OCI-LY3 (cell line): ENCODE results near the gene KCNH3.
A peak's percentile ranks its signal among the peaks of the same experiment; 100 is the strongest.

Experiments
- H2AFZ ChIP-seq: fragments of 200-600, 300-600 bp; shearing (Covaris generic); 2 replicates; pipeline ENCODE4 v1.6.0; 2014; ENCODE audit warnings: antibody characterized with exemption, low read depth, low read length
- H3K27ac ChIP-seq: fragments of 200-600, 300-600 bp; sonication (generic); 2 replicates; pipeline ENCODE4 v1.5.1; 2014; ENCODE audit warnings: mild to moderate bottlenecking, low read length, moderate library complexity, mixed read lengths
- H3K27me3 ChIP-seq: fragments of 200-600, 300-600 bp; sonication (generic); 2 replicates; pipeline ENCODE4 v1.6.1; 2014; ENCODE audit warnings: low read depth, low read length, mixed read lengths
- H3K36me3 ChIP-seq: fragments of 200-600, 300-600 bp; sonication (generic); replicated peaks from 2 replicates; pipeline ENCODE3; 2014; ENCODE audit warnings: low read depth, low read length, mixed read lengths
- H3K4me1 ChIP-seq: fragments of 300-600, 200-600 bp; sonication (generic); 2 replicates; pipeline ENCODE4 v1.6.1; 2014; ENCODE audit warnings: low read length, mixed read lengths
- H3K4me2 ChIP-seq: fragments of 200-600, 300-600 bp; sonication (generic); 2 replicates; pipeline ENCODE4 v1.6.1; 2014; ENCODE audit warnings: low read length, mixed read lengths
- H3K4me3 ChIP-seq: fragments of 300-600, 200-600 bp; sonication (generic); 2 replicates; pipeline ENCODE4 v1.5.1; 2014; ENCODE audit warnings: antibody characterized with exemption, mild to moderate bottlenecking, low read length, moderate library complexity
- H3K79me2 ChIP-seq: fragments of 300-600, 200-600 bp; shearing (Covaris generic); 2 replicates; pipeline ENCODE4 v1.6.1; 2014; ENCODE audit warnings: mild to moderate bottlenecking, low read length, mixed read lengths
- H3K9ac ChIP-seq: fragments of 300-600, 200-600 bp; shearing (Covaris generic); 2 replicates; pipeline ENCODE4 v1.6.0; 2014; ENCODE audit warnings: mild to moderate bottlenecking, low read length, moderate library complexity
- H3K9me3 ChIP-seq: fragments of 200-600, 300-600 bp; shearing (Covaris generic); 2 replicates; pipeline ENCODE4 v1.6.1; 2014; ENCODE audit warnings: low read length, mixed read lengths; ENCODE audit not compliant: insufficient read depth
- H4K20me1 ChIP-seq: fragments of 200-600, 300-600 bp; sonication (generic); 2 replicates; pipeline ENCODE4 v1.6.1; 2016; ENCODE audit warnings: low read length, mixed read lengths; ENCODE audit not compliant: insufficient read depth
- EZH2phosphoT487 ChIP-seq: fragments of 200-600 bp; shearing (Covaris generic); IDR thresholded peaks from 2 replicates; pipeline ENCODE4 v1.6.1; 2018; ENCODE audit warnings: antibody characterized with exemption, mixed run types, low read depth
- TF ChIP-seq, protein P1 (sequence below): fragments of 200-600, 300-600 bp; sonication (generic); IDR thresholded peaks from 2 replicates; pipeline ENCODE4 v1.5.1; 2014; ENCODE audit warnings: antibody characterized with exemption, low read length, low read depth

Gene KCNH3

DNA sequence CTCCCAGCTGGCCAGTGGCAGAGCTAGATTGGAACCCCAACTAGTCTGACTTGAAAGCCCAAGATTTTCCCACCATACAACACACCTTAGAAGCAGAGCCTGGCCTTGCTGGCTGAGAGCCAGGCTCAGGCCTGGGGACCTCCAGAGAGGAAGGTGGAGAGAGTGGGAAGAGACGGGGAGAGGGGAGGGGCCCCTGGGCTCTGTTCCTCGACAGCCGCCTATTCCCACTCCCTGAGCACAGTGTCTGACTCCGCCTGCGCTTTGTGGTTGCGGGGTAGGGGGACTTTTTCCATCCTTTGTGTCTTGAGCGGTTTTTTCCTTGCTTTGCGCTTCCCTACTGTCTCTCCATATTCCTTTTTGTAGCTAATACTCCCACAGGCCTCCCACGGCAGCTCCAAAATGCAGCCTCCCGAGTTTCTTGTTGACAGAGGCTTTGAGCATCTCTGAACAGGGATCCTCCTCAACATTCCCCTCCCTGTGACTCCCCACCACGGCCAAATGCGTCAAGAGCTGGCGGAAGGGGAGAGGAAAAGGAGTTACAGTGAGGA, 4.0 kb upstream of the KCNH3 start:
- no peaks in the 10 kb centered on the region for H4K20me1 ChIP-seq
- H3K4me2 ChIP-seq = no peak overlapping the region
- H2AFZ ChIP-seq = no peak overlapping the region
- peaks cover 15% of the 10 kb centered on the region; the same call in 1 of the 2 replicates for H3K4me1 ChIP-seq
- no peaks in the 10 kb centered on the region for H3K79me2 ChIP-seq
- H3K36me3 ChIP-seq = no peaks in the 10 kb centered on the region
- H3K27me3 ChIP-seq = peaks cover 14% of the 10 kb centered on the region
- H3K27ac ChIP-seq = no peak overlapping the region
- no peak overlapping the region for H3K9ac ChIP-seq
- TF ChIP-seq, protein P1, sequence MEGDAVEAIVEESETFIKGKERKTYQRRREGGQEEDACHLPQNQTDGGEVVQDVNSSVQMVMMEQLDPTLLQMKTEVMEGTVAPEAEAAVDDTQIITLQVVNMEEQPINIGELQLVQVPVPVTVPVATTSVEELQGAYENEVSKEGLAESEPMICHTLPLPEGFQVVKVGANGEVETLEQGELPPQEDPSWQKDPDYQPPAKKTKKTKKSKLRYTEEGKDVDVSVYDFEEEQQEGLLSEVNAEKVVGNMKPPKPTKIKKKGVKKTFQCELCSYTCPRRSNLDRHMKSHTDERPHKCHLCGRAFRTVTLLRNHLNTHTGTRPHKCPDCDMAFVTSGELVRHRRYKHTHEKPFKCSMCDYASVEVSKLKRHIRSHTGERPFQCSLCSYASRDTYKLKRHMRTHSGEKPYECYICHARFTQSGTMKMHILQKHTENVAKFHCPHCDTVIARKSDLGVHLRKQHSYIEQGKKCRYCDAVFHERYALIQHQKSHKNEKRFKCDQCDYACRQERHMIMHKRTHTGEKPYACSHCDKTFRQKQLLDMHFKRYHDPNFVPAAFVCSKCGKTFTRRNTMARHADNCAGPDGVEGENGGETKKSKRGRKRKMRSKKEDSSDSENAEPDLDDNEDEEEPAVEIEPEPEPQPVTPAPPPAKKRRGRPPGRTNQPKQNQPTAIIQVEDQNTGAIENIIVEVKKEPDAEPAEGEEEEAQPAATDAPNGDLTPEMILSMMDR = no peak
- no peak for TF ChIP-seq EZH2phosphoT487
- no peaks in the 10 kb centered on the region for H3K9me3 ChIP-seq
- no peak overlapping the region for H3K4me3 ChIP-seq

DNA sequence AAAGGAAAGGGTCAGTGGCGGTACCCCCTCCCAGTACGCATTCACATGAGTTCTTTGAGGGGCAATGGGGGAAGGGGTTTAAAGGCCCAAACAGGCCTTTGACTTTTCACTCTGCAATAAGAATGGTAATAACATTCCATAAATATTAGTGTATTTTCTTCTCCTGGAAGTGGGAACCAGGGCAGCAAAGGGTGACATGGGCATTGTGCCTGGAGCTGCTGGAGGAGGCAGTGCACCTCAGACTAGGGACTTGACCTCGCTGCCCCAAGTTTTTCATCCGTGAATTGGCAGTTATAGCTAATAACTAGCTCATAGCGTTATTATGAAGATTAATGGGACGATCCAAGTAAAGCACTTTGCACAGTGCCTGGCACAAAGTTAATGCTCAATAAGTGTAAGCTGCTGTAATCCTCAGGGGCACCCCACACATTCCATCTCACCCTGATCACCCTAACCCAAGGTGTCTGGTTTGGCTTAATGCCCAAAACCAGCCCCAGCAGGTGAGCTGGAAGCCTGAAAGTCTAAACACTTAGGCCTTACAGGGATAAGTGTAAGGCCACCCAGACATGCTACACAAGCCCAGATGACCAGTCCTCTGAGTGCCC, 2.8 kb upstream of the KCNH3 start:
- H3K4me1 ChIP-seq = peaks cover 15% of the 10 kb centered on the region; the same call in 1 of the 2 replicates
- peaks cover 14% of the 10 kb centered on the region for H3K27me3 ChIP-seq
- no peak overlapping the region for H3K9ac ChIP-seq

DNA sequence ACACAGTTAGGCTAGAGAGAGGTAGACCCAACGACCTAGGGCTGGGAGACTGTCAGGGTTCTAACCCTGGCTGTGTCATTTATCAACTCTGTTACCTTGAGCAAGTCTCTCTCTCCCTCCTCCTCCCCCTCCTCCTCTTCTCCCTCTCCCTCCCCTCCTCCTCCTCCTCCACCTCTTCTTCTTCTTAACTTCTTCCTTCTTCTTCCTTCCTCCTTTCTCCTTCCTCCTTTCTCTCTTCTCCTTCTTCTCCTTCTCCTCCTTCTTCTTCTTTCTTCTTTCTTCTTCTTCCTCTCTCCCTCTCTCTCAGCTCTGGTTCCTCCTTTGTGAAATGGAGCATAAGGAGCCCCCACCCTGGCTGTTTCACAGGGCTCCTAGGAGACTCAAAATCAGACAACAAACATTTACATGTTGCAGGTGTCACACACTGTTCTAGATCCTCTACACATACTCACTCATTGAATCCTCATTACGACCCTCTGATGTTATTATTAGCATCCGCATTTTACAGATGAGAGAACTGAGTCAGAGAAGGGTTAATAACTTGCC, 2.2 kb upstream of the KCNH3 start:
- TF ChIP-seq EZH2phosphoT487 = no peak
- TF ChIP-seq, protein P1 = no peak
- H4K20me1 ChIP-seq = no peaks in the 10 kb centered on the region
- H3K27me3 ChIP-seq = peaks cover 14% of the 10 kb centered on the region
- H3K36me3 ChIP-seq = no peaks in the 10 kb centered on the region
- H3K4me1 ChIP-seq = peaks cover 15% of the 10 kb centered on the region; the same call in 1 of the 2 replicates
- no peaks in the 10 kb centered on the region for H3K9me3 ChIP-seq
- H2AFZ ChIP-seq = no peak overlapping the region
- H3K27ac ChIP-seq = no peak overlapping the region
- H3K9ac ChIP-seq = no peak overlapping the region
- H3K4me2 ChIP-seq = no peak overlapping the region
- no peaks in the 10 kb centered on the region for H3K79me2 ChIP-seq
- no peak overlapping the region for H3K4me3 ChIP-seq

More for the DNA sequence above, 2.8 kb upstream of the KCNH3 start:
- H3K9me3 ChIP-seq = no peaks in the 10 kb centered on the region
- H2AFZ ChIP-seq = no peak overlapping the region
- no peaks in the 10 kb centered on the region for H4K20me1 ChIP-seq
- no peak for TF ChIP-seq EZH2phosphoT487
- TF ChIP-seq, protein P1 = no peak
- no peaks in the 10 kb centered on the region for H3K36me3 ChIP-seq
- no peak overlapping the region for H3K4me3 ChIP-seq
- H3K27ac ChIP-seq = no peak overlapping the region
- no peak overlapping the region for H3K4me2 ChIP-seq
- no peaks in the 10 kb centered on the region for H3K79me2 ChIP-seq

DNA sequence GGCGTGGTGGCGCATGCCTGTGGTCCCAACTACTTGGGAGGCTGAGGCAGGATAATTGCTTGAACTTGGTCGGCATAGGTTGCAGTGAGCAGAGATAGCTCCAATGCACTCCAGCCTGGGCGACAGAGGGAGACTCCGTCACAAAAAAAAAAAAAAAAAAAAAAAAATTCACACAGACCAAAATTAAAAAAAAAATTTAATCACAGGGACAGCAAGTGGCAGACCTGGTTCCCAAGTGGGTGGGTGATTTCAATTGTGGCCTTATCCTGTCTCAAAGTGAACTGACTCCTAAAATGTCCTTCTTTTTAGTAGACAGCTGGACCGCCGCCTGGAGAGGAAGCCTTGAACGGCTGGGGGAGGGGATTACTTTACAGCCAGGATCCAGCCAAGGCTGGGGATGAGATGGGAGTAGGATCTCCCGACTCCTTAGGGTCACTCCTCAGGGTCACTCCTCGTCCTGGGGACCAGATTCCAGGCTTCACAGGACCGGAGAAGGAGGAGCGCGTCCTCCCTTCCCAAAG, 1.5 kb upstream of the KCNH3 start:
- TF ChIP-seq, protein P1 = no peak
- no peak for TF ChIP-seq EZH2phosphoT487
- Histone ChIP-seq H3K9me3 (no peaks in the 10 kb centered on the region), H3K27ac (no peak overlapping the region), H3K36me3 (no peaks in the 10 kb centered on the region), H3K79me2 (no peaks in the 10 kb centered on the region), H3K4me3 (peak overlapping the region; percentile 72), H3K4me1 (peaks cover 15% of the 10 kb centered on the region; the same call in 1 of the 2 replicates), H3K9ac (no peak overlapping the region), H2AFZ (no peak overlapping the region), H3K27me3 (peaks cover 14% of the 10 kb centered on the region), H4K20me1 (no peaks in the 10 kb centered on the region), H3K4me2 (peak overlapping the region; percentile 81)
